Naive thymus-derived CD4-positive, alpha-beta T cell (primary cell): ENCODE measurements around the gene PALLD. TPM values are rescaled to one million over a fixed set of nuclear protein-coding genes. Genes with fewer than 3 reads are reported as not detected.

Experiments
- ATAC-seq: fragments of 150-1000 bp; cut with Tn5 transposase; 2 replicates; pipeline ENCODE4 v1.10.0; 2021; ENCODE audit warnings: mild to moderate bottlenecking, moderate library complexity
- CTCF ChIA-PET: fragments of 350-600 bp; sonication (Branson Sonifier 250); formaldehyde crosslinking; loops from one replicate; lab custom pipeline; 2021; ENCODE audit warnings: antibody characterized with exemption; lab: Charles Lee
- POLR2A ChIA-PET: fragments of 350-600 bp; sonication (Branson Sonifier 250); formaldehyde crosslinking; loops from one replicate; lab custom pipeline; 2021; ENCODE audit warnings: antibody characterized with exemption, inconsistent platforms; lab: Charles Lee
- DNase-seq, 9 donors: peaks; one replicate each; pipeline versions ENCODE4 v3.0.0 to v3.0.0-alpha.2; 2020 to 2022; ENCODE audit warnings: mixed read lengths in 1 of 9
- H3K27ac ChIP-seq: one replicate; pipeline ENCODE4 v1.7.0; 2013; ENCODE audit warnings: mild to moderate bottlenecking, low read depth, low read length, moderate library complexity
- H3K27me3 ChIP-seq, 2 donors: one replicate each; pipeline ENCODE4 v1.7.0; 2013; ENCODE audit warnings: low read length in 2 of 2, mild to moderate bottlenecking in 2 of 2, moderate library complexity in 2 of 2; ENCODE audit not compliant: control insufficient read depth in 2 of 2, insufficient read depth in 2 of 2
- H3K36me3 ChIP-seq, 3 experiments: 1 replicate in 2 of 3; 2 replicates in 1 of 3; pipeline ENCODE4 v1.7.0; 2013; ENCODE audit warnings: low read length in 3 of 3, mild to moderate bottlenecking in 3 of 3, moderate library complexity in 1 of 3; ENCODE audit not compliant: insufficient read depth in 3 of 3, control insufficient read depth in 2 of 3
- H3K4me1 ChIP-seq, 2 donors: one replicate each; pipeline ENCODE4 v1.7.0; 2013; ENCODE audit warnings: low read length in 2 of 2, mild to moderate bottlenecking in 2 of 2, moderate library complexity in 1 of 2; ENCODE audit not compliant: control insufficient read depth in 2 of 2, insufficient read depth in 2 of 2
- H3K4me3 ChIP-seq: 2 replicates; pipeline ENCODE4 v1.7.0; 2013; ENCODE audit warnings: mild to moderate bottlenecking, low read length
- H3K9me3 ChIP-seq, 3 experiments: 1 replicate in 2 of 3; 2 replicates in 1 of 3; pipeline ENCODE4 v1.7.0; 2013; ENCODE audit warnings: low read length in 3 of 3; ENCODE audit not compliant: control insufficient read depth in 2 of 3
- H3K27ac Mint-ChIP-seq, 9 donors: one replicate each; pipeline ENCODE4 v1.8.0; 2020 to 2022; ENCODE audit warnings: mixed read lengths in 9 of 9, mild to moderate bottlenecking in 8 of 9, moderate library complexity in 5 of 9, inconsistent platforms in 2 of 9
- H3K27me3 Mint-ChIP-seq, 5 donors: one replicate each; pipeline ENCODE4 v1.8.0; 2021 to 2022; ENCODE audit warnings: mixed read lengths in 5 of 5, mild to moderate bottlenecking in 1 of 5
- H3K36me3 Mint-ChIP-seq, 5 donors: one replicate each; pipeline ENCODE4 v1.8.0; 2020 to 2022; ENCODE audit warnings: mixed read lengths in 5 of 5, mild to moderate bottlenecking in 3 of 5, inconsistent platforms in 1 of 5
- H3K4me1 Mint-ChIP-seq, 7 donors: one replicate each; pipeline ENCODE4 v1.8.0; 2020 to 2022; ENCODE audit warnings: mixed read lengths in 7 of 7, mild to moderate bottlenecking in 3 of 7, inconsistent platforms in 1 of 7
- H3K4me3 Mint-ChIP-seq, 10 donors: one replicate each; pipeline ENCODE4 v1.8.0; 2020 to 2022; ENCODE audit warnings: mild to moderate bottlenecking in 10 of 10, mixed read lengths in 10 of 10, moderate library complexity in 6 of 10, inconsistent platforms in 2 of 10
- H3K9me3 Mint-ChIP-seq, 11 donors: one replicate each; pipeline ENCODE4 v1.8.0; 2020 to 2022; ENCODE audit warnings: mixed read lengths in 11 of 11, mild to moderate bottlenecking in 4 of 11, inconsistent platforms in 1 of 11, moderate library complexity in 1 of 11
- intact Hi-C, 2 donors: fragments of 100-400 bp; cut with micrococcal nuclease; formaldehyde crosslinking; loops; one replicate each; pipeline ENCODE4 v1.15.1; 2023
- polyA plus RNA-seq, 2 donors: library from polyadenylated mRNA; unstranded; fragments of 300-500 nt; fragmentation: Illumina TruSeq; gene quantifications; one replicate each; pipeline ENCODE4 v1.2.3, GENCODE V29; 2021
- total RNA-seq, 6 experiments: library from RNA in 5 of 6; stranded (reverse) in 5 of 6; gene quantifications; 1 replicate in 5 of 6; 2 replicates in 1 of 6; pipeline ENCODE4 v1.2.3 and lab custom pipeline; 2021 to 2026

The PALLD gene
- total and polyA plus RNA-seq, 7 experiments from 2014 or later: 0.51 to 11.9 (median 0.76) TPM

GRCh38 chr4:168731006-168731636 is 234.3 kb downstream of the PALLD start:
- ChIA-PET CTCF (no interaction called here), POLR2A (interaction anchor here (0.6 kb wide), 1 partner anchor 17 kb away, joined by 3 read pairs; no protein-coding TSS in a partner anchor)
- Mint-ChIP-seq H3K36me3 (peaks cover 0 to 3% (median 0%) of the 10 kb centered on the region in 5 donors), H3K9me3 (peaks cover 0 to 12% (median 4%) of the 10 kb centered on the region in 11 donors), H3K27ac (no peak overlapping the region), H3K4me1 (no peaks in the 10 kb centered on the region), H3K27me3 (peaks cover 16 to 49% (median 26%) of the 10 kb centered on the region in 5 donors), H3K4me3 (no peak overlapping the region)
- ATAC-seq (no peak), DNase-seq (no peak)
- no peaks in the 10 kb centered on the region for H3K4me1 ChIP-seq
- no peaks in the 10 kb centered on the region for H3K9me3 ChIP-seq
- H3K27me3 ChIP-seq: no peaks in the 10 kb centered on the region
- intact Hi-C loops: no loop called here
- no peak overlapping the region for H3K27ac ChIP-seq
- no peak overlapping the region for H3K4me3 ChIP-seq
- H3K36me3 ChIP-seq: no peaks in the 10 kb centered on the region

GRCh38 chr4:168731706-168732414 is 235.0 kb downstream of the PALLD start:
- POLR2A ChIA-PET: no interaction called here
- CTCF ChIA-PET: no interaction called here

GRCh38 chr4:168732714-168733113 is 235.9 kb downstream of the PALLD start:
- ChIA-PET POLR2A (no interaction called here), CTCF (no interaction called here)
- no peaks in the 10 kb centered on the region for H3K36me3 ChIP-seq
- Mint-ChIP-seq H3K27ac (no peak overlapping the region), H3K27me3 (peaks cover 16 to 49% (median 26%) of the 10 kb centered on the region in 5 donors), H3K36me3 (peaks cover 0 to 2% (median 0%) of the 10 kb centered on the region in 5 donors), H3K4me3 (no peak overlapping the region), H3K9me3 (peaks cover 0 to 7% (median 2%) of the 10 kb centered on the region in 11 donors), H3K4me1 (no peaks in the 10 kb centered on the region)
- no peak overlapping the region for H3K27ac ChIP-seq
- H3K4me3 ChIP-seq: no peak overlapping the region
- H3K9me3 ChIP-seq: no peaks in the 10 kb centered on the region
- no peak for ATAC-seq
- no peaks in the 10 kb centered on the region for H3K27me3 ChIP-seq
- DNase-seq: no peak
- H3K4me1 ChIP-seq: no peaks in the 10 kb centered on the region
- intact Hi-C loops: no loop called here

More at GRCh38 chr4:168731706-168732414, 235.0 kb downstream of the PALLD start:
- peaks cover 16 to 49% (median 26%) of the 10 kb centered on the region in 5 donors for H3K27me3 Mint-ChIP-seq
- H3K4me1 Mint-ChIP-seq: no peaks in the 10 kb centered on the region
- intact Hi-C loops: no loop called here
- Histone ChIP-seq H3K27ac (no peak overlapping the region), H3K9me3 (no peaks in the 10 kb centered on the region), H3K27me3 (no peaks in the 10 kb centered on the region), H3K4me1 (no peaks in the 10 kb centered on the region), H3K4me3 (no peak overlapping the region), H3K36me3 (no peaks in the 10 kb centered on the region)
- DNase-seq (no peak), ATAC-seq (no peak)
- peaks cover 0 to 12% (median 4%) of the 10 kb centered on the region in 11 donors for H3K9me3 Mint-ChIP-seq
- H3K27ac Mint-ChIP-seq: no peak overlapping the region
- no peak overlapping the region for H3K4me3 Mint-ChIP-seq
- H3K36me3 Mint-ChIP-seq: peaks cover 0 to 2% (median 0%) of the 10 kb centered on the region in 5 donors

- DNase-seq: no peak
- H3K27ac Mint-ChIP-seq: no peak overlapping the region
- no peaks in the 10 kb centered on the region for H3K4me1 ChIP-seq
- no peak overlapping the region for H3K4me3 ChIP-seq
- H3K9me3 ChIP-seq: no peaks in the 10 kb centered on the region
- no peaks in the 10 kb centered on the region for H3K36me3 ChIP-seq
- ATAC-seq: no peak
- H3K27me3 Mint-ChIP-seq: peaks cover 13 to 29% (median 17%) of the 10 kb centered on the region in 5 donors
- H3K27me3 ChIP-seq: no peaks in the 10 kb centered on the region
- no peaks in the 10 kb centered on the region for H3K36me3 Mint-ChIP-seq
- ChIA-PET POLR2A (no interaction called here), CTCF (no interaction called here)
- no peak overlapping the region for H3K4me3 Mint-ChIP-seq
- intact Hi-C loops: no loop called here
- H3K27ac ChIP-seq: no peak overlapping the region
- H3K4me1 Mint-ChIP-seq: no peaks in the 10 kb centered on the region
- H3K9me3 Mint-ChIP-seq: peaks cover 0 to 7% (median 0%) of the 10 kb centered on the region in 11 donors
These were observed 238.1 kb downstream of the PALLD start for GRCh38 chr4:168734703-168735678.

GRCh38 chr4:168735735-168736134 is 238.9 kb downstream of the PALLD start:
- ATAC-seq: no peak
- no peak for DNase-seq
- POLR2A ChIA-PET: no interaction called here
- Mint-ChIP-seq H3K27ac (no peak overlapping the region), H3K36me3 (no peaks in the 10 kb centered on the region), H3K9me3 (peaks cover 0 to 4% (median 0%) of the 10 kb centered on the region in 11 donors), H3K27me3 (peaks cover 6 to 24% (median 13%) of the 10 kb centered on the region in 5 donors), H3K4me3 (no peak overlapping the region), H3K4me1 (no peaks in the 10 kb centered on the region)
- Histone ChIP-seq H3K9me3 (no peaks in the 10 kb centered on the region), H3K27ac (no peak overlapping the region), H3K4me3 (no peak overlapping the region), H3K36me3 (no peaks in the 10 kb centered on the region), H3K27me3 (no peaks in the 10 kb centered on the region), H3K4me1 (no peaks in the 10 kb centered on the region)
- intact Hi-C loops: no loop called here
- CTCF ChIA-PET: no interaction called here
